ENCODE data around the gene DNM1L.

DNM1L gene

GRCh38 chr12:32661706-32662105, 17.4 kb upstream of the DNM1L start:
- no peak overlapping the region for H3K27ac ChIP-seq
- no peak overlapping the region for H3K9ac ChIP-seq (ENCODE audit: insufficient read length)
- DNase-seq (ENCODE audit: low read depth, low spot score) = no peak
- no peaks in the 10 kb centered on the region for H3K36me3 ChIP-seq (ENCODE audit: insufficient read depth, low read length)
- TF ChIP-seq FOXP2 (optimal IDR thresholded peaks at IDR 0.05; ENCODE audit: control extremely low read depth, extremely low read length, insufficient read depth) (no peak), EZH2 (IDR thresholded peaks at IDR 0.05) (no peak), POLR2AphosphoS5 (IDR thresholded peaks at IDR 0.05; ENCODE audit: borderline replicate concordance, low read depth, low read length) (no peak)
- no peak overlapping the region for H3K4me3 ChIP-seq
- H3K9me3 ChIP-seq (ENCODE audit: low read depth, low read length) = no peaks in the 10 kb centered on the region

DNA sequence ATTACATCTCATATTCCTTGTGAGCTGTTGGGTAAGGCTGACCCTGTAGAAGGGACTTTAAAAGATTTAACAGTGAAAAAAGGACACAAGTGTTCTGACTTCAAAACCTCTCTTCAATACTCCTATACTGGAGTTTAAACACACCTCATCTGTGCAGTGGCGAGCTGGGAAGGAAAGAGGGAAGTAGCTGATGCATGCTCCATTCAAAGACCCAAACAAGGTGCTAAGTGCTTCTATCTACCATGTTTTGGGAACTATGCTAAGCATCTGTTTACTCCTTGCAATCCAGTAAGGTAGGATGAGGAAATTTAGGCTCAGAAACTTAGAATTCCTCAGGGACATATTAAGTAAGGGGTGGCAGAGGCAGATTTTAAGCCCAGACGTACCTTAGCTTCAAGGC, 16.4 kb upstream of the DNM1L start:
- DNase-seq (ENCODE audit: low read depth, low spot score) = no peak
- no peak overlapping the region for H3K27ac ChIP-seq
- no peak for TF ChIP-seq EZH2 (IDR thresholded peaks at IDR 0.05)
- no peak for TF ChIP-seq POLR2AphosphoS5 (IDR thresholded peaks at IDR 0.05; ENCODE audit: borderline replicate concordance, low read depth, low read length)
- no peak for TF ChIP-seq FOXP2 (optimal IDR thresholded peaks at IDR 0.05; ENCODE audit: control extremely low read depth, extremely low read length, insufficient read depth)
- no peaks in the 10 kb centered on the region for H3K9me3 ChIP-seq (ENCODE audit: low read depth, low read length)
- H3K4me3 ChIP-seq = no peak overlapping the region
- H3K36me3 ChIP-seq (ENCODE audit: insufficient read depth, low read length) = no peaks in the 10 kb centered on the region
- H3K9ac ChIP-seq (ENCODE audit: insufficient read length) = no peak overlapping the region

DNA sequence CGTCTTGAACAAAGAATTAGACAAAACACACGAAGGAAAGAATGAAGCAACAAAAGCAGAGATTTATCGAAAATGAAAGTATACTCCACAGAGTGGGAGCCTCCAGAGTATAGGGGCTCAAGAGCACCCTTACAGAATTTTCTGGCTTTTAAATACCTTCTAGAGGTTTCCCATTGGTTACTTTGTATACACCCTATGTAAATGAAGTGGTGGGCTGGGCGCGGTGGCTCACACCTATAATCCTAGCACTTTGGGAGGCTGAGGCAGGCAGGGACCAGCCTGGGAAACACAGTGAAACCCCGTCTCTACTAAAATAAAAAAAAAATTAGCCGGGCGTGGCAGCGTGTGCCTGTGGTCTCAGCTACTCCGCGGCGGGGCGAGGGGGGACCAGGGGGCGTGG, 13.1 kb upstream of the DNM1L start:
- no peaks in the 10 kb centered on the region for H3K36me3 ChIP-seq (ENCODE audit: insufficient read depth, low read length)
- TF ChIP-seq POLR2AphosphoS5 (IDR thresholded peaks at IDR 0.05; ENCODE audit: borderline replicate concordance, low read depth, low read length) (no peak), FOXP2 (optimal IDR thresholded peaks at IDR 0.05; ENCODE audit: control extremely low read depth, extremely low read length, insufficient read depth) (no peak), EZH2 (IDR thresholded peaks at IDR 0.05) (no peak)
- H3K9me3 ChIP-seq (ENCODE audit: low read depth, low read length) = no peaks in the 10 kb centered on the region
- DNase-seq (ENCODE audit: low read depth, low spot score) = no peak
- no peak overlapping the region for H3K4me3 ChIP-seq
- H3K9ac ChIP-seq (ENCODE audit: insufficient read length) = no peak overlapping the region
- no peak overlapping the region for H3K27ac ChIP-seq

DNA sequence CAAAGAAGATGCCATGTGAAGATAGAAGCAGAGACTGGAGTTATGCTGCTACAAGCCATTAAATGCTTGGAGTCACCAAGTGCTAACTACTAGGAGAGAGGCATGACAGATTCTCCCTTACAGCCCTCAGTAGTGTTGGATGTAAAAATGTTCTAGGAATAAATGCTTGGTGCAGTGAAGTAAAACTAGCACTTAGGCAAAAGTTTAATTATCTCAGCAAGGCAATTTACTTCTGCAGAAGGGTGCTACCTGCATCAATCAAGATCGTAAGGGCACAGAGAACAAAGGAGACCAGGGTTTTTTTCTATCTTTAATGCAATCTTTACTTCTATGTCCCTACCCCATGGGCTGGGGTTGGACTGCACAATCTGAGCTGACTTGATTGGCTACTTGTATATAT, 9.5 kb upstream of the DNM1L start:
- H3K9me3 ChIP-seq (ENCODE audit: low read depth, low read length) = no peaks in the 10 kb centered on the region
- no peak overlapping the region for H3K4me3 ChIP-seq
- no peaks in the 10 kb centered on the region for H3K36me3 ChIP-seq (ENCODE audit: insufficient read depth, low read length)
- no peak for DNase-seq (ENCODE audit: low read depth, low spot score)
- TF ChIP-seq POLR2AphosphoS5 (IDR thresholded peaks at IDR 0.05; ENCODE audit: borderline replicate concordance, low read depth, low read length) = no peak
- no peak for TF ChIP-seq FOXP2 (optimal IDR thresholded peaks at IDR 0.05; ENCODE audit: control extremely low read depth, extremely low read length, insufficient read depth)
- no peak for TF ChIP-seq EZH2 (IDR thresholded peaks at IDR 0.05)
- H3K9ac ChIP-seq (ENCODE audit: insufficient read length) = no peak overlapping the region
- no peak overlapping the region for H3K27ac ChIP-seq

DNA sequence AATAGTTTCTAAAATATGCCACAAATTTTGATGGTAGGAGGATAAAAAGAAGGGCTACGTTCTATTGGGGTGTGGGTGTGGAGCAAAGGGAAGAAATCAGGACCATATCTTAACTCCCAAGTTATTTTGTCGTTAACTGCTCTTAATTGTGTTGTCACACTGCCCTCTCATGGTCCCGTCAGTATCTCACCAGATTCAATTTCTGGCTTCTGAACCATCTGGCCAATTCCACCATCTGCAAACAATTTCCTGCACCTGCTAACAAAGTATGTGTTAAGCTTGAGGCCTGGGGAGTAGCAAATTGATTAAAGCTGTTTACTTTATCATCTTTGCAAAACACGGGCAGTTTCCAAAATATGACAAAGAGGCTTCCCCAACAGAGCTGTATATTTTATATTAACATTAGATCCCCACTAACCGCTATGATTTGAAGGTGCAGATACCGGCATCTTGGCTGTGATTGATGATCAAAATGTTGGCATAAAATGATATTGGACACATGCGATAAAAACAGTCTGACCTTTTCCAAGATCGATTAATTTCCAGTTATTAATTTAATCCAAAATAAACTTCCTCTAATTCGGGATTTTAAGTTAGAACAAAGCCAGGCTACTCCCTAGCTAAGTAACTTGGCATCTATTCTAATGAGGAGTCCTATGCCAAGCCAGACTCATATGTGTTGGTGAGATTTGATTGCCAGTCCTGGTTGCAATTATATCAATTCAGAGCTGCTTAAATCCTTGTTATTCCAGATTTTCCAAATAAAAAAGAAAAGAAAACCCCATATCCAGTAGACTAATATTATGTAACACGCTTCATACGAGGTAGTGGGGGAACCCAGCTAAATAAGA, 6.9 kb upstream of the DNM1L start:
- Histone ChIP-seq H3K9ac (ENCODE audit: insufficient read length) (no peak overlapping the region), H3K27ac (peak overlapping the region; percentile 61; the same call in 1 of the 2 replicates), H3K9me3 (ENCODE audit: low read depth, low read length) (no peaks in the 10 kb centered on the region), H3K36me3 (ENCODE audit: insufficient read depth, low read length) (no peaks in the 10 kb centered on the region), H3K4me3 (peak overlapping the region; percentile 60)
- TF ChIP-seq EZH2 (IDR thresholded peaks at IDR 0.05) (no peak), POLR2AphosphoS5 (IDR thresholded peaks at IDR 0.05; ENCODE audit: borderline replicate concordance, low read depth, low read length) (peak; percentile 52; the same call in 1 of the 2 replicates), FOXP2 (optimal IDR thresholded peaks at IDR 0.05; ENCODE audit: control extremely low read depth, extremely low read length, insufficient read depth) (peak; percentile 95)
- peak; percentile 90 for DNase-seq (ENCODE audit: low read depth, low spot score)

- Histone ChIP-seq H3K27ac (peak overlapping the region; percentile 25; the same call in 1 of the 2 replicates), H3K9ac (ENCODE audit: insufficient read length) (peak overlapping the region; percentile 86), H3K36me3 (ENCODE audit: insufficient read depth, low read length) (peaks cover 9% of the 10 kb centered on the region; the same call in 1 of the 2 replicates), H3K4me3 (peak overlapping the region; percentile 91), H3K9me3 (ENCODE audit: low read depth, low read length) (no peaks in the 10 kb centered on the region)
- DNase-seq (ENCODE audit: low read depth, low spot score) = no peak
- TF ChIP-seq EZH2 (IDR thresholded peaks at IDR 0.05) (no peak), FOXP2 (optimal IDR thresholded peaks at IDR 0.05; ENCODE audit: control extremely low read depth, extremely low read length, insufficient read depth) (no peak), POLR2AphosphoS5 (IDR thresholded peaks at IDR 0.05; ENCODE audit: borderline replicate concordance, low read depth, low read length) (no peak)
Measured at GRCh38 chr12:32679920-32680237, 778 bp downstream of the DNM1L start.

- Histone ChIP-seq H3K4me3 (peak overlapping the region; percentile 91), H3K9me3 (ENCODE audit: low read depth, low read length) (no peaks in the 10 kb centered on the region), H3K27ac (no peak overlapping the region), H3K36me3 (ENCODE audit: insufficient read depth, low read length) (peaks cover 18% of the 10 kb centered on the region; the same call in 1 of the 2 replicates), H3K9ac (ENCODE audit: insufficient read length) (peak overlapping the region; percentile 86)
- DNase-seq (ENCODE audit: low read depth, low spot score) = no peak
- no peak for TF ChIP-seq EZH2 (IDR thresholded peaks at IDR 0.05)
- TF ChIP-seq POLR2AphosphoS5 (IDR thresholded peaks at IDR 0.05; ENCODE audit: borderline replicate concordance, low read depth, low read length) = no peak
- TF ChIP-seq FOXP2 (optimal IDR thresholded peaks at IDR 0.05; ENCODE audit: control extremely low read depth, extremely low read length, insufficient read depth) = no peak
Measured at GRCh38 chr12:32680787-32681186, 1.7 kb downstream of the DNM1L start.

GRCh38 chr12:32681272-32681671, 2.2 kb downstream of the DNM1L start:
- Histone ChIP-seq H3K9ac (ENCODE audit: insufficient read length) (no peak overlapping the region), H3K9me3 (ENCODE audit: low read depth, low read length) (no peaks in the 10 kb centered on the region), H3K4me3 (peak overlapping the region; percentile 91), H3K27ac (no peak overlapping the region), H3K36me3 (ENCODE audit: insufficient read depth, low read length) (peaks cover 22% of the 10 kb centered on the region)
- TF ChIP-seq FOXP2 (optimal IDR thresholded peaks at IDR 0.05; ENCODE audit: control extremely low read depth, extremely low read length, insufficient read depth) = no peak
- no peak for TF ChIP-seq EZH2 (IDR thresholded peaks at IDR 0.05)
- no peak for TF ChIP-seq POLR2AphosphoS5 (IDR thresholded peaks at IDR 0.05; ENCODE audit: borderline replicate concordance, low read depth, low read length)
- no peak for DNase-seq (ENCODE audit: low read depth, low spot score)

Measured in SK-N-MC (cell line).